Neural cell (in vitro differentiated cells): ENCODE results near the gene FOXP2.

Experiments
- CTCF ChIP-seq: fragments of 450-650 bp; IDR thresholded peaks from 2 replicates; pipeline ENCODE4 v1.5.1; 2014; ENCODE audit warnings: antibody characterized with exemption, mild to moderate bottlenecking, moderate library complexity; ENCODE audit not compliant: poor library complexity, severe bottlenecking
- EP300 ChIP-seq: fragments of 450-650 bp; conservative IDR thresholded peaks from 2 replicates; pipeline ENCODE4 v1.6.1; 2014; ENCODE audit warnings: antibody characterized with exemption, mild to moderate bottlenecking, moderate library complexity; ENCODE audit not compliant: poor library complexity, severe bottlenecking
- EZH2 ChIP-seq: fragments of 200-600, 300-800 bp; shearing (Covaris generic), sonication (generic); IDR thresholded peaks from 2 replicates; pipeline ENCODE4 v1.6.1; 2014; ENCODE audit warnings: antibody characterized with exemption, low read length, borderline replicate concordance, mild to moderate bottlenecking; ENCODE audit not compliant: insufficient read depth, poor library complexity, severe bottlenecking
- MXI1 ChIP-seq: fragments of 450-650 bp; conservative IDR thresholded peaks from 2 replicates; pipeline ENCODE4 v1.6.1; 2014; ENCODE audit warnings: antibody characterized with exemption, mild to moderate bottlenecking; ENCODE audit not compliant: poor library complexity, severe bottlenecking
- POLR2AphosphoS5 ChIP-seq: IDR thresholded peaks from 2 replicates; pipeline ENCODE4 v1.6.1; 2012
- SMC3 ChIP-seq: fragments of 450-650 bp; conservative IDR thresholded peaks from 2 replicates; pipeline ENCODE4 v1.6.1; 2014; ENCODE audit warnings: antibody characterized with exemption, mild to moderate bottlenecking, moderate library complexity; ENCODE audit not compliant: poor library complexity
- TAF1 ChIP-seq: IDR thresholded peaks from 2 replicates; pipeline ENCODE4 v1.6.1; 2012; ENCODE audit warnings: low read depth

- TF ChIP-seq POLR2AphosphoS5 (no peak), CTCF (no peak), MXI1 (no peak), EZH2 (no peak), SMC3 (no peak), TAF1 (no peak), EP300 (no peak)
Measured at GRCh38 chr7:114670676-114671075, 256.1 kb downstream of the FOXP2 start.
